ENCODE data around the gene UTP11.

GRCh38 chr1:37998913-37999429, 13.6 kb upstream of the UTP11 start:
- TF ChIP-seq YY1 (IDR thresholded peaks at IDR 0.05) (no peak), CTCF (IDR thresholded peaks at IDR 0.05; ENCODE audit: low read depth, low read length, missing input control) (no peak), RAD21 (IDR thresholded peaks at IDR 0.05) (no peak), ATF3 (IDR thresholded peaks at IDR 0.05) (no peak), NR2F2 (IDR thresholded peaks at IDR 0.05) (no peak), TAF1 (conservative IDR thresholded peaks at IDR 0.05) (no peak), HNF4G (IDR thresholded peaks at IDR 0.05) (no peak), MAX (IDR thresholded peaks at IDR 0.05) (no peak), JUND (IDR thresholded peaks at IDR 0.05) (no peak), GABPA (IDR thresholded peaks at IDR 0.05 in 1 of 2, conservative IDR thresholded peaks at IDR 0.05 in 1 of 2) (no peak)
